OCI-LY7 (cell line): ENCODE data around the gene C10orf90. TPM values are rescaled to one million over a fixed set of nuclear protein-coding genes. Genes with fewer than 3 reads are reported as not detected.

ENCODE experiments used
- BruUV-seq: library from RNA; stranded (reverse); fragments of 400-500 nt; replicated peaks from 2 replicates; lab custom pipeline; 2021; lab: Mats Ljungman, UMichigan
- CTCF ChIA-PET: fragments of 300-600 bp; sonication (Branson Sonifier 250); formaldehyde crosslinking; loops from one replicate; lab custom pipeline; 2022; ENCODE audit warnings: antibody characterized with exemption; ENCODE audit not compliant: unreplicated experiment; lab: Charles Lee
- POLR2A ChIA-PET: fragments of 300-600 bp; sonication (Branson Sonifier 250); formaldehyde crosslinking; loops from one replicate; lab custom pipeline; 2022; ENCODE audit warnings: antibody characterized with exemption; lab: Charles Lee
- DNase-seq: peaks from one replicate; pipeline ENCODE4 v3.0.0-alpha.2; 2015; ENCODE audit warnings: low spot score
- H2AFZ ChIP-seq: fragments of 200-600 bp; sonication (generic), shearing (Covaris generic); 2 replicates; pipeline ENCODE4 v1.6.1; 2014; ENCODE audit warnings: mild to moderate bottlenecking, antibody characterized with exemption, low read length, moderate library complexity
- H3K27ac ChIP-seq: fragments of 200-600 bp; sonication (generic); 2 replicates; pipeline ENCODE4 v1.5.1; 2014; ENCODE audit warnings: mixed run types, low read depth, mild to moderate bottlenecking, moderate library complexity, low read length, inconsistent platforms; ENCODE audit not compliant: poor library complexity, severe bottlenecking
- H3K36me3 ChIP-seq: fragments of 200-600 bp; sonication (generic); 2 replicates; pipeline ENCODE4 v1.6.1; 2014; ENCODE audit warnings: mild to moderate bottlenecking, antibody characterized with exemption, low read length, moderate library complexity, mixed read lengths; ENCODE audit not compliant: insufficient read depth
- H3K4me1 ChIP-seq: fragments of 200-600 bp; sonication (generic); 2 replicates; pipeline ENCODE4 v1.5.1; 2014; ENCODE audit warnings: mild to moderate bottlenecking, low read length; ENCODE audit not compliant: insufficient read depth, poor library complexity, severe bottlenecking
- H3K4me2 ChIP-seq: fragments of 200-600 bp; sonication (generic); 2 replicates; pipeline ENCODE4 v1.6.1; 2014; ENCODE audit warnings: mild to moderate bottlenecking, low read length
- H3K4me3 ChIP-seq: fragments of 200-600 bp; sonication (generic); 2 replicates; pipeline ENCODE4 v1.5.1; 2014; ENCODE audit warnings: mild to moderate bottlenecking, low read depth, low read length; ENCODE audit not compliant: poor library complexity, severe bottlenecking
- H3K79me2 ChIP-seq: fragments of 200-600 bp; sonication (generic); 2 replicates; pipeline ENCODE4 v1.6.1; 2016; ENCODE audit warnings: low read depth, mild to moderate bottlenecking, low read length, moderate library complexity, mixed read lengths; ENCODE audit not compliant: insufficient read depth
- H3K9me2 ChIP-seq: fragments of 200-600 bp; sonication (generic); 2 replicates; pipeline ENCODE4 v1.6.1; 2016; ENCODE audit warnings: mild to moderate bottlenecking, low read length, mixed read lengths; ENCODE audit not compliant: insufficient read depth
- H3K9me3 ChIP-seq: fragments of 200-600 bp; sonication (generic); 2 replicates; pipeline ENCODE4 v1.6.1; 2014; ENCODE audit warnings: mild to moderate bottlenecking, mixed run types, low read length, mixed read lengths
- H4K20me1 ChIP-seq: fragments of 200-600 bp; sonication (generic); 2 replicates; pipeline ENCODE4 v1.6.1; 2014; ENCODE audit warnings: mild to moderate bottlenecking, antibody characterized with exemption, low read length, moderate library complexity, mixed read lengths; ENCODE audit not compliant: insufficient read depth
- EZH2phosphoT487 ChIP-seq: fragments of 200-600 bp; sonication (generic); IDR thresholded peaks from 2 replicates; pipeline ENCODE4 v1.6.1; 2018; ENCODE audit warnings: low read depth, borderline replicate concordance, mild to moderate bottlenecking, mixed run types, antibody characterized with exemption, low read length, moderate library complexity, mixed read lengths
- intact Hi-C: fragments of 100-400 bp; cut with micrococcal nuclease; formaldehyde crosslinking; loops from one replicate; pipeline ENCODE4 v1.10.0; 2022; ENCODE audit not compliant: unreplicated experiment
- total RNA-seq, 2 experiments: library from RNA; depleted of rRNA in 1 of 2; stranded (reverse); fragments of >200 nt in 1 of 2; shearing (Covaris generic) in 1 of 2; gene quantifications; 2 replicates each; pipeline ENCODE4 v1.2.3, GENCODE V29; 2014 to 2022
- TF ChIP-seq, protein P1 (sequence below): fragments of 200-600 bp; sonication (generic); conservative IDR thresholded peaks from 2 replicates; pipeline ENCODE4 v1.5.1; 2014; ENCODE audit warnings: mild to moderate bottlenecking, antibody characterized with exemption, low read length, moderate library complexity, mixed read lengths

The C10orf90 gene
- total RNA-seq, 2 experiments from 2014 or later, result not detected

DNA sequence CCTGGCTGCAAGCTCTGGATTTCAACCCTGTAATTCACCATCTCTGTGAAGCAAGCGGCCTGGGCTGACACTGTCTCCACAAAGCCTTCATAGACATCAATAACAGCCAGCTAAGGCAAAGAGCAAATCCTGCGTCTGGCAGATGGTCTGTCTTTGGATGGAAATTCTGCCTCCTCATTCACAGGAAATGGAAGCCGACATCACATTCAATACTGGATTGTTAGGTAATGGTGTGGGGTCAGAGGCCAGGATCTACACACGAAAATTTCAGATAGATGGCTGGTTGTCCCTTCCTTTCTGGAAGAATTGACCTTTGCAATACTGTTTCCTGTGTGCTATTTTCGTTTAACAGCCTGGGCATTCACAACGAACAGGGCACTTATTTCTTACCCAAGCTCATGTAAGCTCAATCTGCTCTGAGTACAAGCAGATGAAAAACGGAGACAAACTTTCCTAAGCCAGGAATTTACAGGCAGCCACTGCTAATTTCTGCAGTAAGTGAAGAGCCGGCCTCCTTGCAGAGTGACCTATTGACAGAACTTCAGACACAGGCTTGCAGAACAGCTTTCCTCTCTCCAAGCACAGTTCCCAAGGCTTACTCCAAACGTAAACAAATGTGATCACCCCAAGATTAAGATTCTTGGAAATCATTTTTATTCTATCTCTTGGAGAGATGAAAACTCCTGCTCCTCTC, 279.2 kb downstream of the C10orf90 start:
- no peaks in the 10 kb centered on the region for H3K36me3 ChIP-seq
- DNase-seq, result no peak
- H3K4me3 ChIP-seq, result no peak overlapping the region
- no peak overlapping the region for H2AFZ ChIP-seq
- no peak for TF ChIP-seq EZH2phosphoT487
- TF ChIP-seq, protein P1, sequence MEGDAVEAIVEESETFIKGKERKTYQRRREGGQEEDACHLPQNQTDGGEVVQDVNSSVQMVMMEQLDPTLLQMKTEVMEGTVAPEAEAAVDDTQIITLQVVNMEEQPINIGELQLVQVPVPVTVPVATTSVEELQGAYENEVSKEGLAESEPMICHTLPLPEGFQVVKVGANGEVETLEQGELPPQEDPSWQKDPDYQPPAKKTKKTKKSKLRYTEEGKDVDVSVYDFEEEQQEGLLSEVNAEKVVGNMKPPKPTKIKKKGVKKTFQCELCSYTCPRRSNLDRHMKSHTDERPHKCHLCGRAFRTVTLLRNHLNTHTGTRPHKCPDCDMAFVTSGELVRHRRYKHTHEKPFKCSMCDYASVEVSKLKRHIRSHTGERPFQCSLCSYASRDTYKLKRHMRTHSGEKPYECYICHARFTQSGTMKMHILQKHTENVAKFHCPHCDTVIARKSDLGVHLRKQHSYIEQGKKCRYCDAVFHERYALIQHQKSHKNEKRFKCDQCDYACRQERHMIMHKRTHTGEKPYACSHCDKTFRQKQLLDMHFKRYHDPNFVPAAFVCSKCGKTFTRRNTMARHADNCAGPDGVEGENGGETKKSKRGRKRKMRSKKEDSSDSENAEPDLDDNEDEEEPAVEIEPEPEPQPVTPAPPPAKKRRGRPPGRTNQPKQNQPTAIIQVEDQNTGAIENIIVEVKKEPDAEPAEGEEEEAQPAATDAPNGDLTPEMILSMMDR, result no peak
- no TSS peak for BruUV-seq
- H3K9me2 ChIP-seq, result no peaks in the 10 kb centered on the region
- H3K9me3 ChIP-seq, result no peaks in the 10 kb centered on the region
- ChIA-PET POLR2A (no interaction called here), CTCF (no interaction called here)
- no peak overlapping the region for H3K27ac ChIP-seq
- no peak overlapping the region for H3K4me2 ChIP-seq
- H3K4me1 ChIP-seq, result no peaks in the 10 kb centered on the region
- H3K79me2 ChIP-seq, result no peaks in the 10 kb centered on the region
- intact Hi-C loops, result no loop called here
- no peaks in the 10 kb centered on the region for H4K20me1 ChIP-seq

DNA sequence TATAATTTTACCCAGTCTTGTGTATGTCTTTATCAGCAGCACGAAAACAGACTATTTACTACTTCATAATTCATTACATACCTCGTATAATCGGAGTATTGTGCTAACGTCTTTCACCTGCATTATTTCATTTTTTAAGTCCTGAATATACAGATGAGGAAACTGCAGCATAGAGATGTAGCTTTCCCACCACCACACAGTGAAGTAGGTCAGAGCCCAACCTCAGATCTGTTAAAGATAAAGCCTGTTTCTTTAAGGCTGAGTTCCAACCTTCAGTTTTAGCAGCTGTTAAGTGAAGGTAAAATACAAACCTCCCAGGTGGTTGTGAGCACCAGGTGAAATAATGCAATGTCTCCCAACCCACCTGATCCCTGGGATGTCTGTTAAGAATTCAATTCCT, 280.2 kb downstream of the C10orf90 start:
- intact Hi-C loops, result no loop called here
- ChIA-PET POLR2A (no interaction called here), CTCF (no interaction called here)
- no peak for TF ChIP-seq EZH2phosphoT487
- TF ChIP-seq, protein P1, result no peak
- BruUV-seq, result no TSS peak
- no peaks in the 10 kb centered on the region for H3K79me2 ChIP-seq
- H3K4me2 ChIP-seq, result no peak overlapping the region
- H2AFZ ChIP-seq, result no peak overlapping the region
- H4K20me1 ChIP-seq, result no peaks in the 10 kb centered on the region
- H3K36me3 ChIP-seq, result no peaks in the 10 kb centered on the region
- no peaks in the 10 kb centered on the region for H3K9me3 ChIP-seq
- no peaks in the 10 kb centered on the region for H3K9me2 ChIP-seq
- H3K4me1 ChIP-seq, result no peaks in the 10 kb centered on the region
- DNase-seq, result no peak
- no peak overlapping the region for H3K4me3 ChIP-seq
- no peak overlapping the region for H3K27ac ChIP-seq
